Kidney epithelial cell (primary cell): ENCODE data around the gene SPI1. TPM values are rescaled to one million over a fixed set of nuclear protein-coding genes. Genes with fewer than 3 reads are reported as not detected.

Experiments
- DNase-seq: peaks from one replicate; pipeline ENCODE4 v3.0.0-alpha.2; 2010; ENCODE audit warnings: low read depth
- H3K27me3 ChIP-seq: 2 replicates; pipeline ENCODE4 v1.6.0; 2011; ENCODE audit warnings: low read length; ENCODE audit not compliant: control insufficient read depth, insufficient read depth
- H3K36me3 ChIP-seq: 2 replicates; pipeline ENCODE4 v1.5.1; 2011; ENCODE audit warnings: low read length; ENCODE audit not compliant: control insufficient read depth, insufficient read depth
- H3K4me3 ChIP-seq: 2 replicates; pipeline ENCODE4 v1.5.1; 2011; ENCODE audit warnings: low read depth, mild to moderate bottlenecking, control low read depth, low read length
- CTCF ChIP-seq: IDR thresholded peaks from 2 replicates; pipeline ENCODE4 v1.5.1; 2011; ENCODE audit warnings: mild to moderate bottlenecking, moderate library complexity, low read length, control low read depth, inconsistent platforms; ENCODE audit not compliant: insufficient read depth, poor library complexity, severe bottlenecking
- total RNA-seq: library from RNA; depleted of rRNA; stranded (reverse); fragments of >200 nt; gene quantifications from 2 replicates; pipeline ENCODE4 v1.2.3, GENCODE V29; 2015

SPI1 gene
- total RNA-seq, 1 donor from 2014 or later, result not detected

DNA sequence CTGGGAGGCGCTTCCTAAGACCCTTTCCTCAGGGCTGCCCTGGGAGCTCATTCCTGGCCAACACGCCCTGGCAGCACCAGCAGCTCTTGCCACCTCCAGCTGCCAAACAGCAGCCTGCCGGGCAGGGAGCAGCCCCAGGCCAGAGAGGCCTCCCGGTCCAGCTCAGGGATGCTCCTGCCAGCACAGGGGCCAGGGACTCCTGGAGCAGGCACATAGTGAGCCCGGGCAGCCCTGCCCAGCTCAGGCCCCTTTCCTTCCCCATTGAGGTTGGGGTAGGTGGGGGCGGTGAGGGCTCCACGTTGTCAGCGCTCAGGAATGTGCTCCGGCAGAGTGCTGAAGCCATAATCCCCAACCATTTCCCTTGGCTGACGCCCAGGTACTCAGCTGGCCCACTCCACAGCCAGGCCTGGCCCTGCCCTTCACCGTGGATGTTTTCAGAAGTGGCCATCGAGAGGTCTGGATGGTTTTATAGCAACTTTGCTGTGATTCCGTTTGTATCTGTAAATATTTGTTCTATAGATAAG, 37.7 kb upstream of the SPI1 start:
- peaks cover 10% of the 10 kb centered on the region for H3K36me3 ChIP-seq

DNA sequence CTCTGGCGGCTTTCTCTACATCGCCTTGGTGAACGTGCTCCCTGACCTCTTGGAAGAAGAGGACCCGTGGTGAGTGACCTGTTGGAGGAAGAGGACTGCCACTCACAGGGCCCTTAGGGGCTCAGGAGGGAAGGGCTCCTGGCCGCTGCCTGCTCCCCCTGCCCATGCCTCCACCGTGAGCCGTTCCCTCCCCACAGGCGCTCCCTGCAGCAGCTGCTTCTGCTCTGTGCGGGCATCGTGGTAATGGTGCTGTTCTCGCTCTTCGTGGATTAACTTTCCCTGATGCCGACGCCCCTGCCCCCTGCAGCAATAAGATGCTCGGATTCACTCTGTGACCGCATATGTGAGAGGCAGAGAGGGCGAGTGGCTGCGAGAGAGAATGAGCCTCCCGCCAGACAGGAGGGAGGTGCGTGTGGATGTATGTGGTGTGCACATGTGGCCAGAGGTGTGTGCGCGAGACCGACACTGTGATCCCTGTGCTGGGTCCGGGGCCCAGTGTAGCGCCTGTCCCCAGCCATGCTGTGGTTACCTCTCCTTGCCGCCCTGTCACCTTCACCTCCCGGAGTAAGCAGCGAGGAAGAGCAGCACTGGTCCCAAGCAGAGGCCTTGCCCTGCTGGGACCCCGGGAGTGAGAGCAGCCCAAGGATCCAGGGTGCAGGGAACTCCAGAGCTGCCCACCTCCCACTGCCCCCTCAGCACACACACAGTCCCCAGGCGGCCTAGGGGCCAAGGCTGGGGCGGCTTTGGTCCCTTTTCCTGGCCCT, 36.9 kb upstream of the SPI1 start:
- no peak for DNase-seq
- no peak for TF ChIP-seq CTCF
- Histone ChIP-seq H3K36me3 (peaks cover 10% of the 10 kb centered on the region), H3K27me3 (no peaks in the 10 kb centered on the region), H3K4me3 (no peak overlapping the region)

More for the DNA sequence above, 37.7 kb upstream of the SPI1 start:
- TF ChIP-seq CTCF, result no peak
- no peaks in the 10 kb centered on the region for H3K27me3 ChIP-seq
- no peak overlapping the region for H3K4me3 ChIP-seq
- peak; percentile 69 for DNase-seq

DNA sequence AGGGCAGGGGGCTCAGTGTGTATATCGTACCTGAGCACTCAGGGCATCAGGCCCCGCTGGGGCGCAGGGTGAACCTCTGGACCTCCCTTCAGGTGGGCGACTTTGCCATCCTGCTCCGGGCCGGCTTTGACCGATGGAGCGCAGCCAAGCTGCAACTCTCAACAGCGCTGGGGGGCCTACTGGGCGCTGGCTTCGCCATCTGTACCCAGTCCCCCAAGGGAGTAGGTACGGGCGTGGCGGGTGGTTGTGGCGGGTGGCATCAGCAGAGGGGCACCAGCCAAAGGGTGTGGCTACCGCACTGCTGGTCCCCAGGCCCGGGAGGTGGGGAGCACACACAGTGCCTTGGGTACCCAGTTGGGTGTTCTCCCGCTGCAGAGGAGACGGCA, 36.3 kb upstream of the SPI1 start:
- Histone ChIP-seq H3K27me3 (no peaks in the 10 kb centered on the region), H3K4me3 (no peak overlapping the region), H3K36me3 (peaks cover 8% of the 10 kb centered on the region)
- TF ChIP-seq CTCF, result no peak
- no peak for DNase-seq

GRCh38 chr11:47413908-47414684, 35.7 kb upstream of the SPI1 start:
- Histone ChIP-seq H3K27me3 (no peaks in the 10 kb centered on the region), H3K36me3 (peaks cover 8% of the 10 kb centered on the region), H3K4me3 (no peak overlapping the region)
- no peak for TF ChIP-seq CTCF
- DNase-seq, result no peak

DNA sequence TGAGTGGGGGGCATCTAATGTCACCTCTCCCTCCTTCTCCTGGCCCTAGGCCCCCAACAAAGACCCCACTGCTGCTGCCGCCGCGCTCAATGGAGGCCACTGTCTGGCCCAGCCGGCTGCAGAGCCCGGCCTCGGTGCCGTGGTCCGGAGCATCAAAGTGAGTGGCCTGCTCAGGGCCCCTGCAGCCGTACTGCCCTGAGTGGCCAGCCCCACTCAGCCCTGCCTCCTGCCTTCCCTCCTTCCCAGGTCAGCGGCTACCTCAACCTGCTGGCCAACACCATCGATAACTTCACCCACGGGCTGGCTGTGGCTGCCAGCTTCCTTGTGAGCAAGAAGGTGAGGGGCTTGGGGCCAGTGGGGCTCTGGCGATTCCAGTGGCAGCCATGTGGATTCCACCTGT, 35.0 kb upstream of the SPI1 start:
- Histone ChIP-seq H3K36me3 (peaks cover 4% of the 10 kb centered on the region), H3K27me3 (no peaks in the 10 kb centered on the region), H3K4me3 (no peak overlapping the region)
- DNase-seq, result no peak
- TF ChIP-seq CTCF, result no peak
